Caki2 (cell line): ENCODE data around the gene PCDHB3. TPM values are rescaled to one million over a fixed set of nuclear protein-coding genes. Genes with fewer than 3 reads are reported as not detected.
"Not testable (repeated sequence)": the region's sequence is repeated elsewhere in the genome, so short reads cannot be mapped to it uniquely, and the experiment has no call there.

ENCODE experiments used
- DNase-seq: peaks from one replicate; pipeline ENCODE4 v3.0.0-alpha.2; 2015; ENCODE audit warnings: low read depth
- in situ Hi-C: cut with HindIII; loops from 2 replicates; pipeline ENCODE4 v1.10.0; 2016; ENCODE audit warnings: low sequenced_read_pairs, low pct_unique_long_range_greater_than_20kb, mixed read lengths
- total RNA-seq: library from RNA; depleted of rRNA; stranded (reverse); fragments of >200 nt; shearing (Covaris generic); gene quantifications from 2 replicates; pipeline ENCODE4 v1.2.3, GENCODE V29; 2014; ENCODE audit warnings: low replicate concordance; rRNA removed

Gene PCDHB3
- total RNA-seq: not detected in 2 replicates

- in situ Hi-C loops: no loop called here
- DNase-seq: no peak
Observed at GRCh38 chr5:141100243-141100805, at the start of gene PCDHB3. Gene PCDHB3, plus strand, starts transcription at chr5:141100473. Its CDS starts 177 bp downstream, at chr5:141100650.

- DNase-seq: no peak
- in situ Hi-C loops: no loop called here
Observed at GRCh38 chr5:141050622-141051520, 49.4 kb upstream of the PCDHB3 start, which contains the start of gene PCDHB1. Gene PCDHB1, plus strand, starts transcription at chr5:141051374. Its CDS starts 97 bp downstream, at chr5:141051471.

DNA sequence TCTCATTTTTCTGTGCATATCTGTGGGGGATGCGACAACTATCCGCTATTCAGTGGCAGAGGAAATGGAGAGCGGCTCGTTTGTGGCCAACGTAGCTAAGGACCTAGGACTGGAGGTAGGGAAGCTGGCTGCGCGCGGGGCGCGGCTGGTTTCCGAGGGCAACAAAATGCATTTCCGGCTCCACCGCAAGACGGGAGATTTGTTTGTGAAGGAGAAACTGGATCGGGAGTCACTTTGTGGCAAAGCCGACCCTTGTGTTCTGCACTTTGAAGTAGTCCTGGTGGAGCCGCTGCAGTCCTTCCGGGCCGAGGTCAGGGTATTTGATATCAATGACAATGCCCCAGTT is 48.8 kb upstream of the PCDHB3 start:
- no peak for DNase-seq

DNA sequence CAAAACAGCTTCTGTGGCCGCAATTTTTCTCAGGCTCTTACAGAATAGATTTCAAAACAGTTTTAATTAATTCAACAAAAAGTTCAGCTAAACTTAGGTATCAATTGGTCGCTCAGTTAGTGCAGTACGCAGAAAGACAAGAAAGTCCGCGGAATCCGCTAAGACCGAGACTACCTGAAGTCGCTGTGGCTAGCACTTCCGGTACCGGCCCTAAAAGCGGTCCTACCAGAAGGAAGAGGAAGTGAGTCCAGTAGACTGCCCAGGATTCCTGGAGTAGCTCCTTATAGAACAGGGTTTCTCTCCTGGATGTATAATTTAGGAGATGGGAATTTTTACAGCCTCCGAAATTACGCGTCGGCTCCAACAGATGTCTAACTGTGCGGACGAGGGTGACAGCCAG is 22.4 kb upstream of the PCDHB3 start:
- DNase-seq: no peak
- in situ Hi-C loops: no loop called here

More for the DNA sequence above, 48.8 kb upstream of the PCDHB3 start:
- in situ Hi-C loops: no loop called here

DNA sequence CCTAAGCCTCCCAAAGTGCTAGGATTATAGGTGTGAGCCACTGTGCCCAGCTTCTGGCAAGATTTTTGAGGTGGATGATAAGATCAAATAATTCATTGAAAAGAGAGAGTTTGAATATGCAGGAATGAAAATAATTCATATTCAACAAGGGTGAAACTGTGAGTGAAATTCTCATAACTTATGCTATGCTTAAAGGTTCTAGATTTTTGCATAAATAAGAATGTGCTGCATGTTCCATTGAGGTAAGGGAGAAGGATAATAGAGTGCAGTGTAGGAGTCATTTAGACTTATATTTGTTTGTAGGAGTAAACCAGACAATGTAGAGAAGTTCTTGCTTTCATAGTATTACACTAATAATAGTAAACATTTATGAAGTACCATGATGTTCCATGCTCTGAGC is 18.0 kb upstream of the PCDHB3 start:
- no peak for DNase-seq
- in situ Hi-C loops: no loop called here

- DNase-seq: no peak
- in situ Hi-C loops: no loop called here
Observed at GRCh38 chr5:141084487-141084989, 15.7 kb upstream of the PCDHB3 start.

DNA sequence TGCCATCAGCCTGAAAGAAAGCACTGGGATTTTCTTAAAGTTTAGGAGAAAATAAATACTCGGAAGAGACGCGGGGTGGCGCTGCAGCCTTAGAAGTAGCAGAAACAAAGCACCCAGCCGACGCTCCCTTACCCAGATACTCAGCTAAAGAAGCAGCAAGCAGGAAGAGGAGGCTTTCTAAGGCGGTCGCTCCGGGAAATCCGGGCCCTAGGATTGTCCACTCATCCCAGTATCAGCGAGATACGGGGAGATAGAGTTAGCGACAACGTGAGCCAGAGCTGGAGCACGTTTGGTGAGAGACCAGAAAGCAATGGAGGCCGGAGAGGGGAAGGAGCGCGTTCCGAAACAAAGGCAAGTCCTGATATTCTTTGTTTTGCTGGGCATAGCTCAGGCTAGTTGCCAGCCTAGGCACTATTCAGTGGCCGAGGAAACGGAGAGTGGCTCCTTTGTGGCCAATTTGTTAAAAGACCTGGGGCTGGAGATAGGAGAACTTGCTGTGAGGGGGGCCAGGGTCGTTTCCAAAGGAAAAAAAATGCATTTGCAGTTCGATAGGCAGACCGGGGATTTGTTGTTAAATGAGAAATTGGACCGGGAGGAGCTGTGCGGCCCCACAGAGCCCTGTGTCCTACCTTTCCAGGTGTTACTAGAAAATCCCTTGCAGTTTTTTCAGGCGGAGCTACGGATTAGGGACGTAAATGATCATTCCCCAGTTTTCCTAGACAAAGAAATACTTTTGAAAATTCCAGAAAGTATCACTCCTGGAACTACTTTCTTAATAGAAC is 5.6 kb upstream of the PCDHB3 start, which contains the start of gene PCDHB2:
Gene PCDHB2, plus strand, starts transcription at position 135 of the 782 bp plus-strand sequence. Its CDS starts 176 bp downstream, at position 311.
- DNase-seq: no peak

DNA sequence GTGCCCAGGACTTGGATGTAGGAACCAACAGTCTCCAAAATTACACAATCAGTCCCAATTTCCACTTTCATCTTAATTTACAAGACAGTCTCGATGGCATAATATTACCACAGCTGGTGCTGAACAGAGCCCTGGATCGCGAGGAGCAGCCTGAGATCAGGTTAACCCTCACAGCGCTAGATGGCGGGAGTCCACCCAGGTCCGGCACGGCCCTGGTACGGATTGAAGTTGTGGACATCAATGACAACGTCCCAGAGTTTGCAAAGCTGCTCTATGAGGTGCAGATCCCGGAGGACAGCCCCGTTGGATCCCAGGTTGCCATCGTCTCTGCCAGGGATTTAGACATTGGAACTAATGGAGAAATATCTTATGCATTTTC is 5.0 kb upstream of the PCDHB3 start:
- no peak for DNase-seq
- in situ Hi-C loops: no loop called here

More for the DNA sequence above, 5.6 kb upstream of the PCDHB3 start, which contains the start of gene PCDHB2:
- in situ Hi-C loops: no loop called here

DNA sequence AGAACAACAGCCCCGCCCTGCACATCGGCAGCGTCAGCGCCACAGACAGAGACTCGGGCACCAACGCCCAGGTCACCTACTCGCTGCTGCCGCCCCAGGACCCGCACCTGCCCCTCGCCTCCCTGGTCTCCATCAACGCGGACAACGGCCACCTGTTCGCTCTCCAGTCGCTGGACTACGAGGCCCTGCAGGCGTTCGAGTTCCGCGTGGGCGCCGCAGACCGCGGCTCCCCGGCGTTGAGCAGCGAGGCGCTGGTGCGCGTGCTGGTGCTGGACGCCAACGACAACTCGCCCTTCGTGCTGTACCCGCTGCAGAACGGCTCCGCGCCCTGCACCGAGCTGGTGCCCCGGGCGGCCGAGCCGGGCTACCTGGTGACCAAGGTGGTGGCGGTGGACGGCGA is 4.1 kb upstream of the PCDHB3 start:
- in situ Hi-C loops, DNase-seq: not testable (repeated sequence)

DNA sequence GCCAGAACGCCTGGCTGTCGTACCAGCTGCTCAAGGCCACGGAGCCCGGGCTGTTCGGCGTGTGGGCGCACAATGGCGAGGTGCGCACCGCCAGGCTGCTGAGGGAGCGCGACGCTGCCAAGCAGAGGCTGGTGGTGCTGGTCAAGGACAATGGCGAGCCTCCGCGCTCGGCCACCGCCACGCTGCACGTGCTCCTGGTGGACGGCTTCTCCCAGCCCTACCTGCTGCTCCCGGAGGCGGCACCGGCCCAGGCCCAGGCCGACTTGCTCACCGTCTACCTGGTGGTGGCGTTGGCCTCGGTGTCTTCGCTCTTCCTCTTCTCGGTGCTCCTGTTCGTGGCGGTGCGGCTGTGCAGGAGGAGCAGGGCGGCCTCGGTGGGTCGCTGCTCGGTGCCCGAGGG is 3.7 kb upstream of the PCDHB3 start:
- DNase-seq, in situ Hi-C loops: not testable (repeated sequence)

GRCh38 chr5:141101059-141101458 is 786 bp downstream of the PCDHB3 start:
- no peak for DNase-seq
- in situ Hi-C loops: no loop called here

DNA sequence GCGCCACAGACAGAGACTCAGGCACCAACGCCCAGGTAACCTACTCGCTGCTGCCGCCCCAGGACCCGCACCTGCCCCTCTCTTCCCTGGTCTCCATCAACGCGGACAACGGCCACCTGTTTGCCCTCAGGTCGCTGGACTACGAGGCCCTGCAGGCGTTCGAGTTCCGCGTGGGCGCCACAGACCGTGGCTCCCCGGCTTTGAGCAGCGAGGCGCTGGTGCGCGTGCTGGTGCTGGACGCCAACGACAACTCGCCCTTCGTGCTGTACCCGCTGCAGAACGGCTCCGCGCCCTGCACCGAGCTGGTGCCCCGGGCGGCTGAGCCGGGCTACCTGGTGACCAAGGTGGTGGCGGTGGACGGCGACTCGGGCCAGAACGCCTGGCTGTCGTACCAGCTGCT is 1.8 kb downstream of the PCDHB3 start:
- DNase-seq, in situ Hi-C loops: not testable (repeated sequence)

DNA sequence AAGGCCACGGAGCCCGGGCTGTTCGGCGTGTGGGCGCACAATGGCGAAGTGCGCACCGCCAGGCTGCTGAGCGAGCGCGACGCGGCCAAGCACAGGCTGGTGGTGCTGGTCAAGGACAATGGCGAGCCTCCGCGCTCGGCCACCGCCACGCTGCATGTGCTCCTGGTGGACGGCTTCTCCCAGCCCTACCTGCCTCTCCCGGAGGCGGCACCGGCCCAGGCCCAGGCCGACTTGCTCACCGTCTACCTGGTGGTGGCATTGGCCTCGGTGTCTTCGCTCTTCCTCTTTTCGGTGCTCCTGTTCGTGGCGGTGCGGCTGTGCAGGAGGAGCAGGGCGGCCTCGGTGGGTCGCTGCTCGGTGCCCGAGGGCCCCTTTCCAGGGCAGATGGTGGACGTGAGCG is 2.2 kb downstream of the PCDHB3 start:
- in situ Hi-C loops, DNase-seq: not testable (repeated sequence)

DNA sequence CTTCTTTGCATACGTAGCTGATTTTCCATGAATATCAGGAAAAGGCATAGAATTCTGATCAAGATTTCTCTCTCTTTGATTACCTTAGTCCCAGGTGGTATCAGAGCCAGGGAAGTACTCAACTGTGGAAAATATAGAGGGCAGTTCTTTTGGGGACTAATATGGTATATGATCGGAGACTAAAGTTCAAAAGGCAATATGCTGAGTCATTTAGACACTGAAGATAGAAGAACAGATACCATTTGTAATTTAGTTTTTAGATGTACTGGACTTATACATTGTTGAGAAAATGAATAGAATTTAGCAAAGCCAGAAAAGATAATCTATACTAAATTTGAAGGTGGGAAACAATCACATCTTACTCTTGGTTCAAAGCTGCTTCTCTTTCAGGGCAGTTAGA is 5.1 kb downstream of the PCDHB3 start:
- DNase-seq: no peak
- in situ Hi-C loops: no loop called here

DNA sequence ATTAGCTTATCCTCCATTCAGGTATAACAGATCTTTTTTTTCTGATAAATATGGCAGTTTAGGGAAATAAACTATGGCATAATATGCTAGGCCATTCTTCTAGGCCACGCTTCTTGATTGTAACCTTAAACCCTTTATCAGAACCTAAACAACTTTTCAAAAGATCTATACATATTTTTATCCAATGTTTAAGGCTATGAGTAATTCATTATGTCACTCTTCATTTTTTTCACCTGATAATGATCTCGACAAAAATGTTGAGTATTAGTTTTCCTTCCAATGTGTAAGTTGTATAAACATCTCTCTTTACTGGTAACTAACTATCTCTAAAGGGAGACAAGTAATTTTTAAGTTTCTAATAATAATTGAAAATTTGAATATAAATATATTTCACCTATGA is 19.0 kb downstream of the PCDHB3 start:
- in situ Hi-C loops: no loop called here
- DNase-seq: no peak

GRCh38 chr5:141121563-141121962 is 21.3 kb downstream of the PCDHB3 start, which contains the start of gene PCDHB4:
Gene PCDHB4, plus strand, starts transcription at chr5:141121818. Its CDS starts 181 bp downstream, at chr5:141121999.
- no peak for DNase-seq

DNA sequence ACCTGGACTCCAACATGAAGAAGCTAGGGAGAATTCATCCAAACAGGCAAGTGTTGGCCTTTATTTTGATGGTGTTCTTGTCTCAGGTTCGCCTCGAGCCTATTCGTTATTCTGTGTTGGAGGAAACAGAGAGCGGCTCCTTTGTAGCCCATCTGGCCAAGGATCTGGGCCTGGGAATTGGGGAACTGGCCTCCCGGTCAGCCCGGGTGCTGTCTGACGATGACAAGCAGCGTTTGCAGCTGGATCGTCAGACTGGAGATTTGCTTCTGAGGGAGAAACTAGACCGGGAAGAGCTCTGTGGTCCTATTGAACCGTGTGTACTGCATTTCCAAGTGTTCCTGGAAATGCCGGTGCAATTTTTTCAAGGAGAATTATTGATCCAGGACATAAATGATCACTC is 21.7 kb downstream of the PCDHB3 start:
- in situ Hi-C loops: no loop called here
- DNase-seq: no peak

More at GRCh38 chr5:141121563-141121962, 21.3 kb downstream of the PCDHB3 start, which contains the start of gene PCDHB4:
- in situ Hi-C loops: no loop called here

DNA sequence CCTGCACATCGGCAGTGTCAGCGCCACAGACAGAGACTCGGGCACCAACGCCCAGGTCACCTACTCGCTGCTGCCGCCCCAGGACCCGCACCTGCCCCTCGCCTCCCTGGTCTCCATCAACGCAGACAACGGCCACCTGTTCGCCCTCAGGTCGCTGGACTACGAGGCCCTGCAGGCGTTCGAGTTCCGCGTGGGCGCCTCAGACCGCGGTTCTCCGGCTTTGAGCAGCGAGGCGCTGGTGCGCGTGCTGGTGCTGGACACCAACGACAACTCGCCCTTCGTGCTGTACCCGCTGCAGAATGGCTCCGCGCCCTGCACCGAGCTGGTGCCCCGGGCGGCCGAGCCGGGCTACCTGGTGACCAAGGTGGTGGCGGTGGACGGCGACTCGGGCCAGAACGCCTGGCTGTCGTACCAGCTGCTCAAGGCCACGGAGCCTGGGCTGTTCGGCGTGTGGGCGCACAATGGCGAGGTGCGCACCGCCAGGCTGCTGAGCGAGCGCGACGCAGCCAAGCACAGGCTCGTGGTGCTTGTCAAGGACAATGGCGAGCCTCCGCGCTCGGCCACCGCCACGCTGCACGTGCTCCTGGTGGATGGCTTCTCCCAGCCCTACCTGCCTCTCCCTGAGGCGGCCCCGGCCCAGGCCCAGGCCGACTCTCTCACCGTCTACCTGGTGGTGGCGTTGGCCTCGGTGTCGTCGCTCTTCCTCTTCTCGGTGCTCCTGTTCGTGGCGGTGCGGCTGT is 23.3 kb downstream of the PCDHB3 start:
- in situ Hi-C loops, DNase-seq: not testable (repeated sequence)
